HG03280 (cell line): ENCODE results near the gene SEC23IP.

Experiments used
- ATAC-seq: cut with Tn5 transposase; IDR thresholded peaks from one replicate; pipeline ENCODE4 v1.9.1; 2021; ENCODE audit warnings: mild to moderate bottlenecking, moderate library complexity; ENCODE audit not compliant: unreplicated experiment

Gene SEC23IP

GRCh38 chr10:119932631-119933030 lies 40.1 kb downstream of the SEC23IP start:
- ATAC-seq = no peak

- ATAC-seq = no peak
Observed at GRCh38 chr10:119933179-119933578, 40.6 kb downstream of the SEC23IP start.

- no peak for ATAC-seq
Observed at GRCh38 chr10:119940487-119940886, 48.0 kb downstream of the SEC23IP start.

GRCh38 chr10:119942973-119943372 lies 50.4 kb downstream of the SEC23IP start:
- no peak for ATAC-seq

GRCh38 chr10:119945805-119946204 lies 53.3 kb downstream of the SEC23IP start:
- ATAC-seq = no peak

- no peak for ATAC-seq
Observed at GRCh38 chr10:119947300-119947699, 54.8 kb downstream of the SEC23IP start.

GRCh38 chr10:119957451-119957850 lies 64.9 kb downstream of the SEC23IP start:
- no peak for ATAC-seq

- no peak for ATAC-seq
Observed at GRCh38 chr10:119962837-119963236, 70.3 kb downstream of the SEC23IP start.

GRCh38 chr10:119967066-119967465 lies 74.5 kb downstream of the SEC23IP start:
- ATAC-seq = no peak

- no peak for ATAC-seq
Observed at GRCh38 chr10:119969609-119970008, 77.1 kb downstream of the SEC23IP start.

GRCh38 chr10:119970107-119970506 lies 77.6 kb downstream of the SEC23IP start:
- ATAC-seq = no peak

- no peak for ATAC-seq
Observed at GRCh38 chr10:119970963-119971362, 78.4 kb downstream of the SEC23IP start.

GRCh38 chr10:119973281-119973680 lies 80.8 kb downstream of the SEC23IP start:
- ATAC-seq = no peak

- ATAC-seq = no peak
Observed at GRCh38 chr10:119976421-119976820, 83.9 kb downstream of the SEC23IP start.

- ATAC-seq = no peak
Observed at GRCh38 chr10:119980956-119981750, 88.6 kb downstream of the SEC23IP start.

GRCh38 chr10:119981826-119982225 lies 89.3 kb downstream of the SEC23IP start:
- ATAC-seq = no peak

GRCh38 chr10:119988333-119988732 lies 95.8 kb downstream of the SEC23IP start:
- ATAC-seq = no peak

GRCh38 chr10:119989966-119990365 lies 97.4 kb downstream of the SEC23IP start:
- no peak for ATAC-seq

GRCh38 chr10:119991066-119991465 lies 98.5 kb downstream of the SEC23IP start:
- ATAC-seq = no peak

- ATAC-seq = no peak
Observed at GRCh38 chr10:119991816-119992215, 99.3 kb downstream of the SEC23IP start.
